OCI-LY1 (cell line): Measurements from ENCODE around the gene AAMDC.

ENCODE experiments used
- H2AFZ ChIP-seq: fragments of 200-600 bp; sonication (generic), shearing (Covaris generic); 2 replicates; pipeline ENCODE4 v1.6.0; 2014; ENCODE audit warnings: antibody characterized with exemption, mild to moderate bottlenecking, low read length
- H3F3A ChIP-seq: fragments of 200-600 bp; sonication (generic), shearing (Covaris generic); 2 replicates; pipeline ENCODE4 v1.6.0; 2014; ENCODE audit warnings: mild to moderate bottlenecking, antibody characterized with exemption, low read length, moderate library complexity; ENCODE audit not compliant: insufficient read depth
- H3K27ac ChIP-seq: fragments of 200-600 bp; sonication (generic); 2 replicates; pipeline ENCODE4 v1.5.1; 2014; ENCODE audit warnings: low read length, mixed run types, mild to moderate bottlenecking, low read depth; ENCODE audit not compliant: poor library complexity, severe bottlenecking
- H3K27me3 ChIP-seq: fragments of 200-600 bp; sonication (generic); 2 replicates; pipeline ENCODE4 v1.6.0; 2014; ENCODE audit warnings: antibody characterized with exemption, mild to moderate bottlenecking, low read length, moderate library complexity; ENCODE audit not compliant: insufficient read depth
- H3K36me3 ChIP-seq: fragments of 200-600 bp; sonication (generic); 2 replicates; pipeline ENCODE4 v1.6.1; 2014; ENCODE audit warnings: mild to moderate bottlenecking, antibody characterized with exemption, low read length, moderate library complexity, mixed read lengths; ENCODE audit not compliant: insufficient read depth
- H3K4me1 ChIP-seq: fragments of 200-600 bp; sonication (generic); 2 replicates; pipeline ENCODE4 v1.5.1; 2014; ENCODE audit warnings: mild to moderate bottlenecking, low read length, moderate library complexity; ENCODE audit not compliant: insufficient read depth, severe bottlenecking
- H3K4me2 ChIP-seq: fragments of 200-600 bp; sonication (generic), shearing (Covaris generic); 2 replicates; pipeline ENCODE4 v1.6.1; 2014; ENCODE audit warnings: low read length
- H3K4me3 ChIP-seq: fragments of 200-600 bp; sonication (generic); 2 replicates; pipeline ENCODE4 v1.5.1; 2014; ENCODE audit warnings: low read length, low read depth, mild to moderate bottlenecking, mixed read lengths; ENCODE audit not compliant: poor library complexity, severe bottlenecking
- H3K79me2 ChIP-seq: fragments of 200-600 bp; shearing (Covaris generic); 2 replicates; pipeline ENCODE4 v1.6.1; 2016; ENCODE audit warnings: mixed run types, low read length, mixed read lengths; ENCODE audit not compliant: insufficient read depth
- H3K9ac ChIP-seq: fragments of 200-600 bp; sonication (generic), shearing (Covaris generic); 2 replicates; pipeline ENCODE4 v1.6.1; 2014; ENCODE audit warnings: mild to moderate bottlenecking, low read length, mixed read lengths
- H3K9me2 ChIP-seq: fragments of 200-600 bp; sonication (generic), shearing (Covaris generic); 2 replicates; pipeline ENCODE4 v1.6.1; 2014; ENCODE audit warnings: low read depth, mild to moderate bottlenecking, low read length, mixed read lengths
- H3K9me3 ChIP-seq: fragments of 200-600 bp; shearing (Covaris generic); 2 replicates; pipeline ENCODE4 v1.6.1; 2014; ENCODE audit warnings: low read length, mixed read lengths
- H4K20me1 ChIP-seq: fragments of 200-600 bp; sonication (generic), shearing (Covaris generic); 2 replicates; pipeline ENCODE4 v1.6.0; 2016; ENCODE audit warnings: mild to moderate bottlenecking, low read length; ENCODE audit not compliant: insufficient read depth
- EZH2 ChIP-seq: fragments of 200-600 bp; sonication (generic), shearing (Covaris generic); IDR thresholded peaks from 2 replicates; pipeline ENCODE4 v1.8.0; 2017; ENCODE audit warnings: borderline replicate concordance, mixed run types, mild to moderate bottlenecking, antibody characterized with exemption, low read length, moderate library complexity, mixed read lengths
- TF ChIP-seq, protein P1 (sequence below): fragments of 200-600 bp; sonication (generic), shearing (Covaris generic); IDR thresholded peaks from 2 replicates; pipeline ENCODE4 v1.5.1; 2017; ENCODE audit warnings: mild to moderate bottlenecking, antibody characterized with exemption, low read length, moderate library complexity, mixed read lengths

Gene AAMDC

DNA sequence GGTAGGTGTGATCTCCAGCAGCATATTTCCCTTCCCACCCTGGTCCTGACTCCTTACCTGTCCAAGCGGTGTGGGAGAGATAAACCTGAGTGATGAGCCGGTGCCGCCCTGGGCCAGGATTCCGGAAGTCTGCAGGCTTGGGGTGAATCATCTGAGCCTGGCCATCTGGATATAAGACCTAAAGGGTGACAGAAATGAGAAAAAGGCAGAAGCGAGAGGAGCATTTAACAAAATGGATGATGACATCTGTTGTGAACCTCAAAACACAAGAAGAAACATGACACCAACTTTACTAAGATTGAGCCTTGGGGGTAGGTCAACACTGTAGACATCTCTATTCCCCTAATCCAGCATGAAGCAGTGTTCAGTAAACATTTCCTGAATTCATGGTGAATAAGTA lies 62.8 kb downstream of the AAMDC start:
- Histone ChIP-seq H3K36me3 (peaks cover 54% of the 10 kb centered on the region), H3K27ac (no peak overlapping the region), H3K27me3 (no peaks in the 10 kb centered on the region), H3K4me1 (no peaks in the 10 kb centered on the region), H2AFZ (no peak overlapping the region), H3K4me3 (no peak overlapping the region), H3K9ac (no peak overlapping the region), H3K9me2 (no peaks in the 10 kb centered on the region), H3F3A (no peaks in the 10 kb centered on the region), H3K9me3 (no peaks in the 10 kb centered on the region), H4K20me1 (no peaks in the 10 kb centered on the region), H3K4me2 (no peak overlapping the region), H3K79me2 (no peaks in the 10 kb centered on the region)
- TF ChIP-seq, protein P1, sequence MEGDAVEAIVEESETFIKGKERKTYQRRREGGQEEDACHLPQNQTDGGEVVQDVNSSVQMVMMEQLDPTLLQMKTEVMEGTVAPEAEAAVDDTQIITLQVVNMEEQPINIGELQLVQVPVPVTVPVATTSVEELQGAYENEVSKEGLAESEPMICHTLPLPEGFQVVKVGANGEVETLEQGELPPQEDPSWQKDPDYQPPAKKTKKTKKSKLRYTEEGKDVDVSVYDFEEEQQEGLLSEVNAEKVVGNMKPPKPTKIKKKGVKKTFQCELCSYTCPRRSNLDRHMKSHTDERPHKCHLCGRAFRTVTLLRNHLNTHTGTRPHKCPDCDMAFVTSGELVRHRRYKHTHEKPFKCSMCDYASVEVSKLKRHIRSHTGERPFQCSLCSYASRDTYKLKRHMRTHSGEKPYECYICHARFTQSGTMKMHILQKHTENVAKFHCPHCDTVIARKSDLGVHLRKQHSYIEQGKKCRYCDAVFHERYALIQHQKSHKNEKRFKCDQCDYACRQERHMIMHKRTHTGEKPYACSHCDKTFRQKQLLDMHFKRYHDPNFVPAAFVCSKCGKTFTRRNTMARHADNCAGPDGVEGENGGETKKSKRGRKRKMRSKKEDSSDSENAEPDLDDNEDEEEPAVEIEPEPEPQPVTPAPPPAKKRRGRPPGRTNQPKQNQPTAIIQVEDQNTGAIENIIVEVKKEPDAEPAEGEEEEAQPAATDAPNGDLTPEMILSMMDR = no peak
- no peak for TF ChIP-seq EZH2

DNA sequence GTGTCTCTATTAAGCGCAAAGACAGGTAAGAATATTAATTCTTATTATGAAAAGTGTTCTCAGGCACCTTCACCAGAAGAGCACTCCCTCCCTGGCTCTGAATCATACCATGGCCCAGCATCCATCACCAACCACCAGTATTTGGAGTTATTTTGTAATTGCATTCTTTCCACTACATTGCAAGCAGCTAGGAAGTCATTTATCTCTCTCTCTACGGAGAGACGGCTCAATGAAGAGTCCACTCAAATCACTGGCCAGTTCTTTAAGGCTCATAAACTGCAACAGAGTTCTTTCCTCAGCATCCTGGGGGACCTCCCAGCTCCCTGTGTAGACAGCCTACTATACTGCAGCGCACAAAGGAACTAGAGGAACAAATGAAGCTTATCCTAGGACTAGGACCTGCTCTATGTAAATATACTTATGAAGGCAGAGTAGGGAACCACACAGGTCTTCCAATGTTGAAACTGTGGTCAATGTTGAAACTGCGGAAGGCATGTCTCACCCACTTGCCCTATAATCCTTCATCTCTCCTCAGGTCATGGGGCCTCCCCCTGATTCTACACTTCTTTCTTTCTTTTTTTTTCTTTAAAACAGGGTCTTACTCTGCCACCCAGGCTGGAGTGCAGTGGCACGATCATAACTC lies 63.4 kb downstream of the AAMDC start:
- Histone ChIP-seq H3K9me3 (no peaks in the 10 kb centered on the region), H3K9me2 (no peaks in the 10 kb centered on the region), H2AFZ (no peak overlapping the region), H3F3A (no peaks in the 10 kb centered on the region), H3K9ac (no peak overlapping the region), H3K27me3 (no peaks in the 10 kb centered on the region), H3K4me3 (no peak overlapping the region), H3K4me2 (no peak overlapping the region), H3K36me3 (peaks cover 49% of the 10 kb centered on the region), H4K20me1 (no peaks in the 10 kb centered on the region), H3K79me2 (no peaks in the 10 kb centered on the region), H3K27ac (no peak overlapping the region), H3K4me1 (no peaks in the 10 kb centered on the region)
- TF ChIP-seq EZH2 = no peak
- TF ChIP-seq, protein P1 = no peak

DNA sequence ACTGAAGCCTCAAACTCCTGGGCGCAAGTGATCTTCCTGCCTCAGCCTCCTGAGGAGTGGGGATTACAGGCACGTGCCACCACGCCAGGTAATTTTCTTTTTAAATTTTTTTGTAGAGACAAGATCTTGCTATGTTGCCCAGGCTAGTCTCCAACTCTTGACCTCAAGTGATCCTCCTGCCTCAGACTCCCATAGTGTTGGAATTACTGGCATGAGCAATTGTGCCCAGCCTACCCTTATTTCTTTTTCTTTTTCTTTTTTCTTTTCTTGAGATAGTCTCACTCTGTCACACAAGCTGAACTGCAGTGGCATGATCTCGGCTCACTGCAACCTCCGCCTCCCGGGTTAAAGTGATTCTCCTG lies 63.9 kb downstream of the AAMDC start:
- Histone ChIP-seq H3K4me1 (no peaks in the 10 kb centered on the region), H3K9ac (no peak overlapping the region), H3K9me3 (no peaks in the 10 kb centered on the region), H2AFZ (no peak overlapping the region), H4K20me1 (no peaks in the 10 kb centered on the region), H3K4me2 (no peak overlapping the region), H3K36me3 (peaks cover 48% of the 10 kb centered on the region), H3K4me3 (no peak overlapping the region), H3K27ac (no peak overlapping the region), H3F3A (no peaks in the 10 kb centered on the region), H3K79me2 (no peaks in the 10 kb centered on the region), H3K27me3 (no peaks in the 10 kb centered on the region), H3K9me2 (no peaks in the 10 kb centered on the region)
- TF ChIP-seq EZH2 = no peak
- TF ChIP-seq, protein P1 = no peak
